ENCODE data around the gene DNM2. TPM values are rescaled to one million over a fixed set of nuclear protein-coding genes. Genes with fewer than 3 reads are reported as not detected.

DNM2 gene
- total and polyA plus RNA-seq, 9 of the 15 experiments (the other 6 are each of a cell fraction or from before 2014, with no cell fraction given): 2.2 to 161 (median 72.6) TPM

DNA sequence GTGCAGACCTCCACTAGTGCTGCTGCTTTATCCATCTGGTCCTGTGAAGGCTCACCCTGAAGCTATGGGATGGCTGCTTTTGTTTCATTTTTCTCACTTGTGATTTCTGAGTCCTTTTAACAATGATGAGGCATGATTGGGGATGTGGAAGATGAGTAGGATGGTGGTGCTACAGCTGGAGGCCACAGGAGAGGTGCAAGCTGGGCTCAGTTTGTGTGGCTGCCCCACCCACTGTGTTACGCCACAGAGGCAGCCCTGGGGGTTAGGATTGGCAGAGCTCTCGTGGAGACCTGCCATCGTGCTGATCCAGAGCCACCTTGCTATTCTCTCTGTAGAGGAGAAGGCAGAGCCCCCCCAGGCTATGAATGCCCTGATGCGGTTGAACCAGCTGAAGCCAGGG lies 36.2 kb upstream of the DNM2 start:
- TF ChIP-seq NUFIP1 (IDR thresholded peaks at IDR 0.05; ENCODE audit: partially characterized antibody) (no peak), EHMT2 (IDR thresholded peaks at IDR 0.05) (no peak), CHD4 (IDR thresholded peaks at IDR 0.05; ENCODE audit: insufficient read depth, insufficient replicate concordance, low read depth, low read length, poor library complexity, severe bottlenecking) (no peak)
- no peak overlapping the region for H3K4me2 ChIP-seq (ENCODE audit: insufficient read depth, low read length)
- peaks cover 99% of the 10 kb centered on the region for H3K36me3 ChIP-seq (ENCODE audit: control insufficient read depth, insufficient read depth, low read length)
- BruUV-seq (replicated peaks): no TSS peak
- peaks cover 28% of the 10 kb centered on the region for H3K79me2 ChIP-seq (ENCODE audit: control insufficient read depth, insufficient read depth, low read length)
- peaks cover 11% of the 10 kb centered on the region; the same call in 1 of the 2 replicates for H4K20me1 ChIP-seq (replicated peaks; ENCODE audit: control insufficient read depth, insufficient read depth, low read length)
- CTCF ChIA-PET (ENCODE audit: low intra/inter-chr PET ratio): no interaction called here
- no peak overlapping the region for H2AFZ ChIP-seq (ENCODE audit: low read depth, low read length)
- no peaks in the 10 kb centered on the region for H3K27me3 ChIP-seq (ENCODE audit: control insufficient read depth in 2 of 2, insufficient read depth in 2 of 2, low read length in 2 of 2)
- POLR2A ChIA-PET: interaction anchor here (0.7 to 2.9 kb wide), 5 partner anchors 9 to 186 kb away, joined by 3 to 10 read pairs (median 4); no protein-coding TSS in a partner anchor
- H3K4me3 ChIP-seq: no peak overlapping the region
- 98% methylated on average over 4 of the region's 4 CpGs for WGBS (ENCODE audit: insufficient coverage, low coverage, missing lambda C conversion rate)
- FAIRE-seq (no peak), ATAC-seq (no peak), DNase-seq (ENCODE audit: extremely low read depth in 1 of 4, low spot score in 3 of 4) (no peak)
- no peaks in the 10 kb centered on the region for H3K9me3 ChIP-seq (replicated peaks; ENCODE audit: control insufficient read depth, insufficient read depth, low read depth, low read length)
- intact Hi-C loops (cut with micrococcal nuclease): no loop called here
- no peak overlapping the region for H3K27ac ChIP-seq (ENCODE audit: extremely low read depth, low read depth, low read length)
- no peaks in the 10 kb centered on the region for H3K9me1 ChIP-seq (ENCODE audit: control insufficient read depth, insufficient read depth, low read length)
- H3K9ac ChIP-seq (ENCODE audit: insufficient read depth in 1 of 2, low read depth in 2 of 2, low read length in 2 of 2): no peak overlapping the region
- H3K4me1 ChIP-seq (replicated peaks in 1 of 2; ENCODE audit: control insufficient read depth in 2 of 2, insufficient read depth in 2 of 2, low read length in 2 of 2): no peaks in the 10 kb centered on the region; a peak in 1 of 5 replicates
- in situ Hi-C loops (cut with MboI): no loop called here

DNA sequence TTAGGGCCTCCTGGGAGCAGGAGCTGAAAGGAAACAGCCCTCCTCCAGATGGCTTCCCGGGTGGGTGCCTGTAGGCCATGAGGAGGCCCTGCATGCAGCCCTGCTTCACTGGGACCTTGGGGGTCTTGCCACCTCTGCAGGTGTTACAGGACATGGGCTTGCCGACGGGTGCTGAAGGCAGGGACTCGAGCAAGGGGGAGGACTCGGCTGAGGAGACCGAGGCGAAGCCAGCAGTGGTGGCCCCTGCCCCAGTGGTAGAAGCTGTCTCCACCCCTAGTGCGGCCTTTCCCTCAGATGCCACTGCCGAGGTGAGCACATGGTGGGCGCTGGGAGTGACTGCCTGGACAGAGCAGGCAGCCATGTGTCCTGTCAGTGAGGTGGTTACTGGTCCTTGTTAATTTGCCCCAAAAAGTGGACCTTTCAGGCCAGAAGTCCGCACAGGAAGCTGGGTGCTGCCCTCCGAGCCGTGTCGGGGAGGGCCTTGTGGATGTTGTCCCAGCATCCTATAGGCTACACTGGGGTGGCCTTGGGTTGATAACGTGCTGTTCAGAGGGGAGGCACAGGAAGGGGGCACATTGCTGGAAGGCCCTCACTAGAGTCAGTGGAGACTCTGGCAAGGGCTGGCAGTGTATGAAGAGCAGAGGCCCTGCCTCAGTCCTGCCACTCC lies 35.3 kb upstream of the DNM2 start:
- Histone ChIP-seq H3K9ac (ENCODE audit: insufficient read depth in 1 of 2, low read depth in 2 of 2, low read length in 2 of 2) (peak overlapping the region in 1 of 2 experiments; percentile 17; a peak in 1 of 4 replicates), H3K4me2 (ENCODE audit: insufficient read depth, low read length) (no peak overlapping the region), H3K9me3 (replicated peaks; ENCODE audit: control insufficient read depth, insufficient read depth, low read depth, low read length) (no peaks in the 10 kb centered on the region), H4K20me1 (replicated peaks; ENCODE audit: control insufficient read depth, insufficient read depth, low read length) (peaks cover 11% of the 10 kb centered on the region; the same call in 1 of the 2 replicates), H3K27me3 (ENCODE audit: control insufficient read depth in 2 of 2, insufficient read depth in 2 of 2, low read length in 2 of 2) (no peaks in the 10 kb centered on the region), H3K9me1 (ENCODE audit: control insufficient read depth, insufficient read depth, low read length) (no peaks in the 10 kb centered on the region), H3K4me1 (replicated peaks in 1 of 2; ENCODE audit: control insufficient read depth in 2 of 2, insufficient read depth in 2 of 2, low read length in 2 of 2) (peaks cover 0 to under 1% of the 10 kb centered on the region in 2 experiments; a peak in 1 of 5 replicates), H3K4me3 (no peak overlapping the region), H3K27ac (ENCODE audit: extremely low read depth, low read depth, low read length) (no peak overlapping the region), H3K79me2 (ENCODE audit: control insufficient read depth, insufficient read depth, low read length) (peaks cover 21% of the 10 kb centered on the region), H3K36me3 (ENCODE audit: control insufficient read depth, insufficient read depth, low read length) (peaks cover 99% of the 10 kb centered on the region), H2AFZ (ENCODE audit: low read depth, low read length) (no peak overlapping the region)
- intact Hi-C loops (cut with micrococcal nuclease) (no loop called here), in situ Hi-C loops (cut with MboI) (no loop called here)
- BruUV-seq (replicated peaks): no TSS peak
- ChIA-PET POLR2A (interaction anchor here (0.6 to 2.9 kb wide), 5 partner anchors 10 to 246 kb away, joined by 3 to 13 read pairs (median 10); no protein-coding TSS in a partner anchor), CTCF (ENCODE audit: low intra/inter-chr PET ratio) (no interaction called here)
- WGBS (ENCODE audit: insufficient coverage, low coverage, missing lambda C conversion rate): 94% methylated on average over 12 of the region's 15 CpGs
- ATAC-seq (no peak), DNase-seq (ENCODE audit: extremely low read depth in 1 of 4, low spot score in 3 of 4) (no peak), FAIRE-seq (no peak)
- peak; percentile 65; the same call in 1 of the 2 replicates for TF ChIP-seq POLR2G (IDR thresholded peaks at IDR 0.05; ENCODE audit: low read depth, low read length)
- peak; percentile 92 for TF ChIP-seq RBM22 (IDR thresholded peaks at IDR 0.05; ENCODE audit: low read depth, low read length, poor library complexity, severe bottlenecking)
- TF ChIP-seq MTF1 (CRISPR knock-in tag; IDR thresholded peaks at IDR 0.05; ENCODE audit: borderline replicate concordance): no peak
- peak; percentile 10; the same call in 1 of the 2 replicates for TF ChIP-seq POLR2AphosphoS5 (IDR thresholded peaks at IDR 0.05; ENCODE audit: control insufficient read depth, insufficient read depth, low read depth, low read length)
- TF ChIP-seq HMG20A (CRISPR knock-in tag; conservative IDR thresholded peaks at IDR 0.05): no peak
- no peak for TF ChIP-seq BHLHE40 (IDR thresholded peaks at IDR 0.05; ENCODE audit: low read length)
